Fibroblast of gingiva (primary cell): ENCODE measurements around the gene CSK.

Source experiments
- DNase-seq: peaks from one replicate; pipeline ENCODE4 v3.0.0-alpha.2; 2011; ENCODE audit warnings: low read depth

CSK gene

DNA sequence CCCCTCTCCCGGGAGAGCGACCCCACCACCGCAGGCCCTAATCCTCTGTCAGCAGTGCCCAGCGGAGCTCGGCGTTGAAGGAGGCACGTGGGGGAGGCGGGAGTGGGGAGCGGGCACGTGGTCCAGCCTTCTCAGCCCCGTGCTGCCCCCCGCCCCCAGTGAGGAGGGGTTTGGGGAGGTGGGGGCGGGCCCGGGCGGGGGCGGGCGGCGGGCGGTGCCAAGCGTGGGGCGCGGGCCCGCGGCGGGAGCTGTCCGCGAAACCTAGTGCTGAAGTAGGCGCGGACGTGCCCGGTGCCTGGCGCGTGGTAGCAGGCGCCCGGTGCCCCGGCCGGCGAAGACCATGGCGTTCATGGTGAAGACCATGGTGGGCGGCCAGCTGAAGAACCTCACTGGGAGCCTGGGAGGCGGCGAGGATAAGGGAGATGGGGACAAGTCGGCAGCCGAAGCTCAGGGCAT lies 44.5 kb downstream of the CSK start, which contains the start of gene CPLX3:
Gene CPLX3 (plus strand): TSS at position 264 of the 456 bp plus-strand sequence. CDS start 77 bp downstream, at position 341.
- DNase-seq = no peak

DNA sequence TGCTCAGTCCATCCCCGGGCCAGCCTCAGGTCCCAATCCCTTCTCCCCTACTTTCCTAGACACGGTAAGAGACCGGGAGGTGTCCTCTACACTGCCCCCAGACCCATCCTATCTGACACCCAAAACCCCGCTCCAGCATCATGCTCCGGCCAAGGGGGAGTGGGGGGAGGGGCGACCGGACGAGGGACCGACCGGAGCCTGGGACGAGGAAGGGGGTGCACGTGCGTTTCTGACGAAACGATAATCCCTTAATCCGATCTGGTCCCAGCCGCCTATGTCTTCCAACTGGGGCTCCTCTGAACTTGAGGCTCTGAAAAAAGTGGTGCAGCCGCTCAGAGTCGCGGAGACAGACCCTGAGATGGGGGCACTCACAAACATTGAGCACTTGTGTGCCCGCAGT lies 45.0 kb downstream of the CSK start:
- DNase-seq = no peak

DNA sequence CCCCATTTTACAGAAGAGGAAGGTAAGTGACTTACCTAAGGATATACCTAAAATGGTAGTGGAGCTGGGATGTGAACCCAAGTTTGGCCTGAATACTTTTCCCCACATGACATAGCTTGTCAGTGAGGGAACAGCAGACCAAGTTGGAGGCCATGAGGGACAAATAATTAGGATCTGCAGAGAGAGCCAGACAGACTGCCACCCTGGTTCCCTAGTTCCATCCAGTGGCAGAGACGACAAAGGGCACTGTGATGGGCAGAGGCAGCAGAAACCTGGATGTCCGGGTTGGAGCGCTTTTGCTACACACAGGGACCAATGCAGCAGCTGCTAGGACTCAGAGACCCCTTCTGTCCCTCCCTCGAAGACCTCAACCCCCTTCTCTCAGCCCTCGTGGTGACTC lies 45.7 kb downstream of the CSK start:
- no peak for DNase-seq

DNA sequence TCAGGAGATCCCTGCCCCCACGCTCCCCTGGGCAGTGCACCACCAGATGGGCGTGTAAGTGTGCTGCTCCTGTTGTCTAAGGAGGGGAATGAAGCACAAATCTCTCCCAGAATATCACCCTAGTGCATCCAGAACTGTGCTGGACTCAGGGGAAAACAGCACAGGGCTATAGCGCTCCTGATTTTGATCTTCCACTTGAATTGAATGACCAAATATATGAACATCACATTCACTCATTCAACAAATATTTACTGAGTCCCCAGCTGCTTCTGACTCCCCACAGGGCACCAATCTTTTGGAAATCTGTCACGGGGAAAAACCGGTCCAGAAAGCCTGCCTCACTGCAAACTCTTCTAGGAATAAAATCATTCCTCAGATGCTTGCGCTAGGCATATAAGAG lies 47.0 kb downstream of the CSK start:
- no peak for DNase-seq

DNA sequence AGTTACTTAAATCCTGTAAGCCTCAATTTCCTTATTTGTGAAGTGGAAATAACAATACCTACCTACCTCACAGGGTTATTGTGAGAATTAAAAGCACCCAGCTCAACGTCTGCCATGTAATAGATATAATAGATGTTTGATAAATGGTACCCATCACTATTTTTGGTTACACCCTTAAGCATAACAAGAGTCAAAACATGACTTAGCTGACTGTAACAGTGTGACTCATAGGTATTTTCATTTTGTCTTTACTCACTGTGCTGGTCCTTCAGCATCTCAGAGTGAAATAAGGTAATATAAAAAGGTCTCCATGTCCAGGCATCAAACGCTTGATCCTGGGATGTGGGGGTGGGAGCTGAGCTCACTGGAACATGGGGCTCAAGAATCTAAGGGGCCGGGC lies 47.6 kb downstream of the CSK start:
- DNase-seq = no peak

DNA sequence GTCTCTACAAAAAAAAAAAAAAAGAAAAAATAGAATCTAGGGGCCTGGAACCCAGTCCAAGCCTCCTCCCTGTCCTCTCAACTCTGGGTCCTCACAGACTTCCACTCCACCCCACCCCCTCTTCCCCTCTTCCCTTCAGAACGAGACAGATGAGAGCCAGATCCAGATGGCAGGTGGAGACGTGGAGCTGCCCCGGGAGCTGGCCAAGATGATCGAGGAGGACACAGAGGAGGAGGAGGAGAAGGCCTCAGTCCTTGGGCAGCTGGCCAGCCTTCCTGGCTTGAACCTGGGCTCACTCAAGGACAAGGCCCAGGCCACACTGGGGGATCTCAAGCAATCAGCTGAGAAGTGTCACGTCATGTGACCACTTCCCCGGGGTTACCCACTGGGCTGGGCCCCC lies 48.1 kb downstream of the CSK start:
- no peak for DNase-seq

DNA sequence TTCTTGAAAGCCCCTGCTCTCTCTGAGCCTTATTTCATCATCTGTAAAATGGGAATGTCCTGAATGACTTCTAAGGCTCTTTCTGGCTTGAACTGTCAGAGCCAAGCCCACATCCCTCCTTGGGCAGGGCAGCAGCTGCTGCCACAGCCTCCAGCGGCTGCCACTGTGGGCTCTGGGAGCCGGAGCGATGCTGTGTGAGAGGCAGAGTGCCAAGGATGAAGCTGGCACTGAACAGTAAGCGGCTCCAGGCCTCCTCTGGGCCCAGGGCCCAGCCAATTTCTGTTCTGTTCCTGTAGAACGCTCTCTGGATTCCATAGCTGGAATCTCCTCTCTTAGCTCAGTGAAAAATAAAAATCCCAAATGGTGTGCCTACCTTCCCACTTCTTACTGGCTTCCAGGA lies 49.0 kb downstream of the CSK start:
- DNase-seq = peak; percentile 34

DNA sequence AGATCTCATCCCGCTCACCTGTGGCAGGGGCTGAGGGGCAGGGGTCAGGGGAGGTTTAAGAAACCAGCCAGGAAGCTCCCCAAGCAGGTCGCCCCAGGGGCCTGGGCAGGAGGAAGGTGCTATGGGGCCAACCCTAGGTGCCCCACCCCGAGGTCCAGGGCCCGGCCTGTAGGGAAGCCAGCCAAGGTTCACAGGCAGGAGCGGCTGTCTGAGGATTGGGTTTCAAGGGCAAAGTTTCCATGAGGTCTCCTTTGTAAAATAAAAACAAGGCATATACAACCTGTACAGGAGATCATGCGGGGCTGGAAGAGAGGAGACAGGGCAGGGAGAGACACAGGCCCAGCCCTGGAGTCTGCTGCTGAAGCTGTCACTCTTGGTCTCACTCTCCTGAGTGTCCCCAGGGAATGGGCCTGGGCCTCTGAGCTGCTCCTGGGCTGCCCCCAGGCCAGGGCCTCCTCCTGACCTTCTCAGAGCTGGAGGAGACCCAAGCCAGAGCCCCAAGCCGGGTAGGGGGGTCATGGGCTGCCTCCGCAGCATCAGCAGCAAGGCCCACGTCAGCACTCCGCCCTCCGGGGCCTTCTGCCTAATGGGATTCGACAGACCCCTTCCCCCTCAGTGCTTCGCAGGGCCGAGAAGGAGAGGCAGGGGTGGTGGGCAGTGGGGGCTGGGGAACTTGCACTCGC lies 50.1 kb downstream of the CSK start:
- no peak for DNase-seq

DNA sequence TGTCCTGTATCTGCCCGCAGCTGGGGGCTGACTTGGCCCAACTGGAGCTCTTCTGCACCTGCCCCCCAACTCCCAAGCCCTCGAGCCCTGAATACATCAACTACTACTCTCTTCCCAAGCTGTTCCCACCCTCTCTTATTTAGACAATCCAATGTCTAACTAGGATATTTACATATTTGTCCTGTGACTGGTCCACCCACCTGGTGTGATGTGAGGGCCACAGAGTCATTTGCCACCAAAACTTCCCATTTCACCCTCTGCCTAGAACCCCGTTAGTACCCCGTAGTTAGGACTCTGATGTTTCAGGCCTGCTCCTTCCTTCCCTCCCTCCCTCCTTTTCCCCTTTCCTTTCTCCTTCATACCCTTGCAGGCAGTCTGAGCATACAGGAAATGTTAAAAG lies 50.9 kb downstream of the CSK start:
- no peak for DNase-seq

DNA sequence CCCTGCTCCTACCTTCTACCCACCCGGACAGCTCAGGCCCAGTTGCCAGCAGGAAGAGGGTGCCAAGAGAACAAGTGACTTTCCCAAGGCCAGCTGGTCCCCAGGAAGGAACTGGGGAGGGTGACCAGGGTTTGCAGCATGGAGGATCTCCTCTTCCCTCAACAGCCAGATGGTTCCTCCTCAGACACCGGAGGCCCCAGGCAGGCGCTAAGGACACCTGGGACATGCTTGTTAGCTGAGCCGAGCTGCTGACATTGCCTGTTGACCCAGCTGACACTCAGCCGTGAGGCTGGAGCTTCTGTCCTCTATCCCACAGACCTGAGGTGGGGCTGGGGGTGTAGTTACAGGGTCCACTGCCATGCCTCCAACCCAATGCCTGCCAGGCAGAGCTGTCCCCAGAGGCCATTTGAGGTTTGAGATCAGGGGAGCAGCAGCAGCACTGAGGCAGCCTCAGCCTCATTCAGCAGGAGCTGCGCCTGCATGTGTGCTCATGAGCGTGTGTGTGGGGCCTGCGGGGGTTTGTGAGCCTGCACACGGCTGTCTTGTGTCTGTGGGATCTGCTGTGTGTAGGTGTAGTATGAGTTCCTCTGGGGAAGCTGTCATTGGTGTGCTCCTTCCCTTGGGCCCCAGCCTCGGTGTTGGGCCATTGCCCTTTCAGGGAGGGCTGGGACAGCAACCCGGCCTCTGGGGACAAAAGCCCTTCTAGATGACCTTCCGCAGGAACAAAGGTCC lies 51.7 kb downstream of the CSK start:
- DNase-seq = no peak

DNA sequence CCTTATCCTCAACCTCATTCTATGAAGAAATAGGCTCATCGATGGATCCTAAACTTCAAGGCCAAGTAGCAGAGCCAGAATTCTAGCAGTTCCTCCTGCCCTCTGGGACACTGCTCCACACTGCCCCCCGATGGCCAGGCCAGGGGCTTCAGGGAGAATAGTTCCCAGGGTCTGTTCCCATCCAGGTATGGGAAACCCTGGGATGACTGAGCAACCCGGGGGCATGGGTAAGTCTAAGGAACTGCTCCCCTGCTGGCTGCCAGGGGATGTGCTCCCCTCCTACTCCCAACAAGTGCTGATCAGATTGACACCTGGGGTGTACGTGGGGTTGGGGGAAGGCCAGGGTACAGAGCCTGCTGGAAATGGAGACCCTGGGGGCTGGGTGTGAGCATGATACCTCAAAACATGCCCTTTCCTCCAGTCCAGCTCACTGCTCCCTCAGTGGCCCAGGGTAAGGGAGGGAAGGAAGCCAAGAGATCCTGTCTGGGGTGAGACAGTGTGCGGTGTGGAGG lies 53.5 kb downstream of the CSK start:
- DNase-seq = peak; percentile 26

DNA sequence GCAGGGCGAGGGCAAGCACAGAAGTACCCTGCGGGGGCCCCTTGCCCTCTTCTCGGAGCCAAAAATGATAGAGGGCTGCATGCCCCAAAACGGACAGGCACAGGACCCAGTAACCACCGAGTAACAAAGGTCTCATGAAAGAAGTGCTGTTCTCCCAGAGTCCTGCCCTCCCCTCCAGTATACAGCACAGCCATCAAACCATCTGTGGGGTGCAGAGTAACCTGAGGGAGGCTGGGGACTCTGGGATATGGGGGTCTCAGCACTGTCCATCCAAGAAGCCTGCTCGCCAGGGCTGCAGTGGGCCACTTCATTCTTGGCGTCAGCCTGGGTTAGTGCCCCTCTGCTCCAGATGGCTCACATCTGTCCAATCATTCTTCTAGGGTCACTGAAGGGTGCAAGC lies 55.0 kb downstream of the CSK start:
- no peak for DNase-seq

DNA sequence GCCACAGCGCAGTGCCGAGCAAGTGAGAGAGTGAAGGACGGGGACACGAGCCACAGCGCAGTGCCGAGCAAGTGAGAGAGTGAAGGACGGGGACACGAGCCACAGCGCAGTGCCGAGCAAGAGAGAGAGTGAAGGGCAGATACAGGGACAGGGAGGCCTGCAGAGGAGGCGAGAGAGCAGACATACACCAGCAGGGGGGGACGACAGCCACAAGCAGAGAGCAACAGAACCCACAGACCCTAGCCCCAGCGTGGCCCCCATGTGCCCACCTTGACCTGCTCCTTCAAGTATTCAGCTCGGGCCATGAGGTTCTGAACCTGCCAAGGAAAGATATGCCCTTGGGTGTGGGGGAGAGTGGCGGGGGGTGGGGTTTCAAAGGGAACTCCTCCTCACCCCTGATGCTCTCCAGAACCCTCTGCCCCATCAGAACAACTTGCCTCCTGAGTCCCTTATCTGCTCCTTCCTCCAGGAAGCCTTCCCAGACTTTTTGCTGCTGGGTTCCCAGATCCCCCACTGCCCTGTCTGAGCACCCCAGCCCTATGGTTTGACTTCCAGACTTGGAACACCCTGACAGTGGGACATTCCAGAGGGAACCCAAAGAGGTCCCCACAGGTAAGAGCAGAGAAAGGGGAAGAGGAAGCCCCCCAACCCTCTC lies 55.7 kb downstream of the CSK start:
- DNase-seq = no peak

DNA sequence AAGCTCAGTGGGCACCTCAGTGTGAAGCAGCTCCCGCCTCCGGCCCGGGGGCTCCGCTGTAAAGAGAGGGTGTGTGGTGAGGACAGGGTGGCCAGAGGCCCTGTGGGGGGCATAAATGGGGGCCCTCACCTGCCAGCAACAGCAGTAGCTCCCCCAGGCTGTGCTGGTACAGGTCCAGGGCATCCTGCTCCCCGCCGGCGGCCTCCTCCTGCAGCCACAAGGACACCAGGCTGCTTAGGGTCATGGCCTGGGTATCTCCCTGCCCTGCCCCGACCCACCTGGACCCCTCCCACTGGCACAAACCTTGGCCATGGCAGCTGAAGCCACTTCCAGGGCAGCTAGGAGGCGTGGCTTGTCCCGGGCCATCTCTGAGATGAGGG lies 56.2 kb downstream of the CSK start:
- no peak for DNase-seq

DNA sequence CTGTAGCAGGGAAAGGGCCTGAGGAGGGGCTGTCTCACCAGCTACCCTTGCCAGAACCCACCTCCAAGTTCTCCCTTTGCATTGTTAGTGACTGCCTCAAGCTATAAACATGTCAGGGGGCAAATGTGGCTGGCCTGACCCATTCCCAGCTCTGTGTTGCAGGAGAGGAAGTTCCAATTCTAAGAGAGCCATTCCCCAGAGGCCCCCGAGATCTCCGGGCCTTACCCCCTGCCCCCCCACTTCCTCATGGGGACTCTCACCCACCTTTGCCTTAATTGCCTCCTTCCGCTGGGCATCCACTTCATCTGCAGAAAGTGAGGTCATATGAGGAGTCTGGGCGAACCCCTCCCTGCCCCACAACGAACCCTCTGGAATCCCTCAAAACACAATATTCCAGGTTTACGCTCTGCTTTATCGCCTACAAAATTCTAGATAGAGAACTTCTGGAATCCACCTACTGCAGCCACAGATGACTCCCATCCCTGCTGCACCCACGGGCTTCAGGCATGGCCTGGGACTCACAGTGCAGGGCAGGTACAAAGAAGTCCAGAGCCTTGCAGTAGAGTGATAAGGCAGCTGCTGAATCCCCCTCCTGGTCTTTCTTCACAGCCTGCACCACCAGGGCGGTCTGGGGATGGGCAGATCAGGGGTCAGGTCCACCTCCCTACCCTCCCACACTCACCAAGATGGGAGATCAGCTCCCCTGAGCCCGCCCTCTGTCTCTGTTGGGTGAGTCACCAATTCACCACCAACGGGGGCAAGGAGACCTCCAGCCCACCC lies 57.1 kb downstream of the CSK start:
- DNase-seq = no peak

DNA sequence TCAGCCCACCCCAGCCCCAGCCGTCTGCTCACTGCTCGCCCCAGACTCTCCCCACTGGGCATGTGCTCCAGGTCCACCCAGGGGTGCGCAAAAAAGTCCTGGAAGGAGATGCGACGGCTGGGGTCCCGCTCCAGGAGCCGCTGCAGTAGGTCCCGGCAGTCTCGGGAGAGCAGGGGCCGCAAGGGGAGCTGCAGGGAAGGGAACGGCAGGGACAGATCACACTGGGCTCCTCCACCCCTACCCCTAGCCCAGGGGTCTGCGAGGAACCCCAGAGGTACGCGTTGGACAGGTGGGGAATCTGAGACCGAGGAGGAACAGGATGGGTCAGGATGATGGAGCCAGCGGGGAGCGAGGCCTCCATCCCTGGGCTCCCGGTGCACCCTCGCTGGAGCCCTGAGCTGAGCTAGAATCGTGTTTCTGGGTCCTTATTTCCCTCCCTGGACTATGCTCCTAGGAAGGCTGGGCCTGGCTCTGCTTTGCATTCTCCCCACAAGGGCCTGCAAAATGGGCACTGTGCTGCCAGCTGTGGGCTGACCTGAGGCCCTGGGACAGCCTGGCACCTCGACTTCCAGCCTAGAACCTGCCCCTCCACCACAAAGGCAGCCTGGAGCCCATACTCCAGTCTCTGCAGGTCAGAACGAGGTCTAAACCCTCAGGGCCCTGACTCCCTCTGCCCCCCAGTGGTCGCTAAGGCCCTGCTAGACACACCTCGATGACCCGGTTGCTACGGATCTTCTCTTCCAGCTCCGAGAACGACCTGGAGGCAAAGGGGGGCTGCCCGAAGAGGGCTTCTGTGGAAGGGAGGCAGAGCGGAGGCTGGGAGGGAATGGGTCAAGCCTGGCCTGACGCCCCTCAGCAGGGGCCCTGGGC lies 57.9 kb downstream of the CSK start:
- no peak for DNase-seq

DNA sequence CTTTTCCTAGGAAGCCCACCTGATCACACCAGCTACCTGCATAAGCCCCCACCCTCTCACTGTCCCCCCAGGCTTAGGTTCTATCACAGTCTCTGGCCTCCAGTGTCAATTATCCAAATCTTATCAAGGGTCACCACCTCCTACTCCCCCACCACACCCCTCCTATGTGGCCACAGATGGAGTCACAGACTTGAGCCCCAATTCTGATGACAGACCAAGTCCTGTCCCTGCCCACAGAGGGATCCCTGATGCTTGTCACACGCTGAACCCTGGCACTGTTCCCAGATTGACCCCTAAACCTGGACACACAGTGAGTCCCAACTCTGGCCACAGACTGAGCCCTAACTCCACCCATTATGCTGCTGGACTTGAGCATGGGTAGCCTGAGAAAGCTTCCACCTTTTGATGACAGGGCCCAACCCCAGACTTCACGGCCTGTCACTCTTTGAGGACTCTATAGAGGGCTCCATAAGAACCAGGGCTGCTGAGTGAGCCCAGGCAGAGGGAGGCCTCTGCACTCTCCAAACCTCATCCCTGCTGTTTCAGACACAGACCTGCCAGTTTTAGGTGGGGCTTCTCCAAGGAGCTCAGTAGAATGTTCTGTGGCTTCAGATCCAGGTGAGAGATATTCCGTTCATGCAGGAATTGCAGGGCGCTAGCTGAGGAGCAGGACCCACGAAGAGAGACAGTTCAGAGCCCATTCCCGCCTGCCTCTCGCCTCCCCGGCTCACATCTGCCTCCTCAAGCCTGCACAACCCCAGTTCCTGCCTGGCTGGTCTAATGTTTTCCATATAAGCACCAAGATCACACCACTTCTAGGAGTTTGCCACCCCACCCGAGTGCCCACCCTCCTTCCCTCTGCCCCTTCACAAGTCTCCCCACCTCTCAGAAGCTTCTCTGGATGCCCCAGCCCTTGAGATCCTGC lies 59.2 kb downstream of the CSK start:
- no peak for DNase-seq

DNA sequence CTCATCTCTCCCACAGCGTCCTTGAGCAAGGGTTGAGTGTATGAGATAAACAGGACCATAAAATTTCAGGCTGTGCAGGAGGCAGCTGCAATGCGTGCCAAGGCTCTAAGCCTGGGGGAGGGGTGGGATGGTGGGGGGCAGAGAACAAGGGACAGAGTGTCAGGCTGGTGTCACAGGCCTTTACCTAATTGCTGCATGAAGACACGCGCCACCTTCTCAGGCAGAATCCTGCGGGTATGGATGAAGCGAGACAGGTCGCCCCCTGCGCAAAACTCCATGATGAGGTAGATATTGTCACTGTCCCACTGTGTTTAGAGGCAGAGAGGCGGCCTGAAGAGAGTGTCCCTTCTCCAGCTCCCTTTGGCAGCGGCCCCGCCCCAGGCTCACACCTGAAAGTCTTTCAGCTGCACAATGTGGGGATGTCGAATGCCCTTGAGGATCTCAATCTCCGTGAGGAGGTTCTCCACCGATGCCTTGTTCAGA lies 60.1 kb downstream of the CSK start:
- DNase-seq = no peak

DNA sequence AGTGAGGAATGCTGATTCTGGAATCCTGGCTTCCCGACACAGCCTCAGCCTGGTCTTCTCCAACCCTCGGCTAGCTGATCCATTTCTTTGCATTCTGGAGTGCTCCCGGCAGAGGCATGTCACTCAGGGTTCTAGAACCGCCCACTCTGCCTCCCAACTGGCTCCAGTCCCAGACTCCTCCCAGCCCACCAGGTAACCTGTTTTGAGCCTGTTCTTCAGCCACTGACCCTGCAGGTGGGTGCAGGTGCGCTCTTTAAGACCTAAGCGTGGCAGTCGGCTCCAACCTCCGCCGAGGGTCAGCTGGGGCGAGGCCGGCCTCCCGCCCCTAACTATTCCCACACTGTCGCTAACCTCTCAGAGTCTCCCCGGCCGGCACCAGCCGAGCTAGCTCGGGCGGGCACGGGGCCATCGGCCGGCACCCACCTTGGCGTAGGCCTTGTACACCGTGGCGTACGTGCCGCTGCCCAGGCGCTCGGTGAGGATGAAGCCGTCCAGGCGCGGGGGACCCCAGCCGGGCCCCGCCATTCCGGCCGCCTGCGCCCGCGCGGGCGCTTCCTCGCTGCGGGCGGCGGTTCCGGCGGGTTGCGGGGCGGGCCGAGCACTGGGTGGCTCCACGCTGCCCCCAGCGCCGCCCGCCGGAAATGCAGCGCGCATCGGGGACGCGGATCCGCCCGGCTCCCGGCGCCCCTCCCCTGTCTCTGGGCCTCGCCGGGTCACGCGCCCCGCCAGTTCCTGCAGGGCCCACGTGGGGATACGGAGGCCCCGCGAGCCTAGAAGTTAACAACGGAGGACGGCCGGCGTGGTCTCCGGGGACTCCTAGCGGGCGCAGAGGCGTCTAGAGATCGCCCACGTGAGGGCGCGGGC lies 60.9 kb downstream of the CSK start, which contains the start of gene ULK3:
Gene ULK3 (minus strand): TSS at position 576 of the 864 bp plus-strand sequence. CDS start 51 bp downstream, at position 525.
- peak; percentile 82 for DNase-seq
